Stimulated activated CD8-positive, alpha-beta memory T cell treated with anti-CD3 and anti-CD28 coated beads, Interleukin-15, amount 100 ng/mL, for 24 hours (primary cell): ENCODE data around the gene GSS.

Experiments used
- DNase-seq: peaks from one replicate; pipeline ENCODE4 v3.0.0-alpha.2; 2020; ENCODE audit warnings: low read depth

Gene GSS

GRCh38 chr20:34993941-34994508, 38.4 kb upstream of the GSS start:
- DNase-seq, result no peak

- no peak for DNase-seq
These were observed 37.3 kb upstream of the GSS start for GRCh38 chr20:34992751-34993417.

GRCh38 chr20:34990661-34991214, 35.1 kb upstream of the GSS start:
- DNase-seq, result no peak

- DNase-seq, result no peak
These were observed 34.6 kb upstream of the GSS start for GRCh38 chr20:34990231-34990630.

DNA sequence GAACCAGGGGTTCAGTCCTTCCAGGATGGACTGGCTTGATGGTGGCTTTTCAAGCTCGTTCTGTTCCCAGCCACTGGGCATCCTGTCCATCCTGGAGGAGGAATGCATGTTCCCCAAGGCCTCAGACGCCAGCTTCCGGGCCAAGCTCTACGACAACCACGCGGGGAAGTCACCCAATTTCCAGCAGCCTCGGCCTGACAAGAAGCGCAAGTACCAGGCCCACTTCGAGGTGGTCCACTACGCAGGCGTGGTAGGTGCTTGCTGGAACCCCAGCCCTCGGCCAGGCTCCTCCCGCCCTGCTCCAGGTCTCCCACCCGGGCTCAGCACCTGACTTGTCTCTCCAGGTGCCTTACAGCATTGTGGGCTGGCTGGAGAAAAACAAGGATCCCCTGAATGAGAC, 34.1 kb upstream of the GSS start:
- no peak for DNase-seq

DNA sequence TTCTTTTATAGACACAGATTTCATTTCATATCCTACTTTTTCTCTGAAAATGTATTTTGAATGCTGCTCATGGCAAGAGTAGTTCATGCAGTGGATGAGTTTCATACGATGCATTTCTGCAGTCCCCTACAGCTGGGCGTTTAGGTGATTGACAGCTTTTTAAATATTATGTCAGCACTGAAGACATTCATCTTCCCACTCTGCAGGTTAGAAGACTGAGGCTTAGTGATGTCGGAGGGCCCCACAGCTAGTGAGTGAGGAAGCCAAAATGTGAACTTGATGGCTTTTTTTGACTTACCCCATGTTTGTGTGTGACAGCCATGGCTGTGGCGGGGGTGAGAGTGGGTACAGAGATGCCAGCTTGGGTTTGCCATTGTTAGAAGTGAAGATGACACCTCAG, 33.5 kb upstream of the GSS start:
- DNase-seq, result no peak

GRCh38 chr20:34988191-34988540, 32.6 kb upstream of the GSS start:
- DNase-seq, result no peak

GRCh38 chr20:34987288-34988190, 31.9 kb upstream of the GSS start:
- DNase-seq, result no peak

- no peak for DNase-seq
These were observed 31.0 kb upstream of the GSS start for GRCh38 chr20:34986311-34987287.

GRCh38 chr20:34985461-34986310, 30.1 kb upstream of the GSS start:
- DNase-seq, result no peak

DNA sequence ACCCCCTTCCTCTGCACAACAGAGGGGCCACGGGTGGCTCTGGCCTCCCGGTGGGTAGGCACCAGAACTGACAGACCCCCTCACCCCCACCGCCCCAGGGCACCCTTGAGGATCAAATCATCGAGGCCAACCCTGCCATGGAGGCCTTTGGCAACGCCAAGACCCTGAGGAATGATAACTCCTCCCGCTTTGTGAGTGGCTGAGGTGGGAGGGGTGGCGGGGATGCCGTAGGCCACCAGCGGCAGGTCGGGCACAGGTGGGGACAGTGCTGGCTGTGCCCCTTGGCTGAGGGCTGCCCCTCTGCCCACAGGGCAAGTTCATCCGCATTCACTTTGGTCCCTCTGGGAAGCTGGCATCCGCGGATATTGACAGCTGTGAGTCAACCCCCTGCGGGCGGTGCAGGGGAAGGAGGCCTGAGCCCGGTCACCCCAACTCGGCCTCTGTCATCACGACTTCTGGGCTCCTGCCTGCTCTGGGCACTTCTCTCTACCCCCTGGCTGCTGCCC, 29.2 kb upstream of the GSS start:
- DNase-seq, result no peak

GRCh38 chr20:34983995-34984735, 28.6 kb upstream of the GSS start:
- DNase-seq, result no peak

DNA sequence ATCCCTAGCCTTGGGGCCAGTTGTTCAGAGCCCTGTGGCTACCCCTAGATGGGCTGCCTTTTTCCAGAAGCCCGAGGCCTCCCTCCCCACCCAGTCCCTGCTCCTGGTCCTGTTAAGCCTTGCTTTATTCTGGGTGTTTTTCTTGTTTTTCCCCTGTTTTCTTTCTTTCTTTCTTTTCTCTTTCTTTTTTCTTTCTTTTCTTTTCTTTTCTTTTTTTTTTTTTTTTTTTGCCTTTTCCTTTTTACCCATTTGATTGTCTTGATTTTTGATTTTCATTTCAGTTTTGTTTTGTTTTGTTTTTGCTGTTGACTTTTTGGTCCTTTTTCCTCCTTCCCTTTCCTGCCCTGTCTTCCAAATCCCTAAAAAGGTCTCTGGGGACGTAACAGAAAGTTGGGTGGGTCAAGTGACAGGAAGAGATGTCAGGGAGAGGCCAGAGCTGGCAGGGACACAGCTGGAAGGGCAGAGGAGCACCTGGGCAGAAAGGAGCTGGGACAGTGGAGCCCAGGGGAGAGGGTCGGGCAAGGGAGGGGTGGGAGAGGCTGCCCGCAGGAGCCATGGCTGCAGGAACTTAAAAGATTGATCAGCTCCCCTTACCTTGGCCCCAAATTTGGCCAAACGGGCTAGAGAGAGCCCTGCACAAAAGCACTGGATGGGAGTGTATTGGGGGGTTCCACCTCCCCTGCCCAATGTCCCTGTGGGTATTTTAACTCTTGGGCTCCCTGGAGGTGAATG, 27.6 kb upstream of the GSS start:
- DNase-seq, result no peak

DNA sequence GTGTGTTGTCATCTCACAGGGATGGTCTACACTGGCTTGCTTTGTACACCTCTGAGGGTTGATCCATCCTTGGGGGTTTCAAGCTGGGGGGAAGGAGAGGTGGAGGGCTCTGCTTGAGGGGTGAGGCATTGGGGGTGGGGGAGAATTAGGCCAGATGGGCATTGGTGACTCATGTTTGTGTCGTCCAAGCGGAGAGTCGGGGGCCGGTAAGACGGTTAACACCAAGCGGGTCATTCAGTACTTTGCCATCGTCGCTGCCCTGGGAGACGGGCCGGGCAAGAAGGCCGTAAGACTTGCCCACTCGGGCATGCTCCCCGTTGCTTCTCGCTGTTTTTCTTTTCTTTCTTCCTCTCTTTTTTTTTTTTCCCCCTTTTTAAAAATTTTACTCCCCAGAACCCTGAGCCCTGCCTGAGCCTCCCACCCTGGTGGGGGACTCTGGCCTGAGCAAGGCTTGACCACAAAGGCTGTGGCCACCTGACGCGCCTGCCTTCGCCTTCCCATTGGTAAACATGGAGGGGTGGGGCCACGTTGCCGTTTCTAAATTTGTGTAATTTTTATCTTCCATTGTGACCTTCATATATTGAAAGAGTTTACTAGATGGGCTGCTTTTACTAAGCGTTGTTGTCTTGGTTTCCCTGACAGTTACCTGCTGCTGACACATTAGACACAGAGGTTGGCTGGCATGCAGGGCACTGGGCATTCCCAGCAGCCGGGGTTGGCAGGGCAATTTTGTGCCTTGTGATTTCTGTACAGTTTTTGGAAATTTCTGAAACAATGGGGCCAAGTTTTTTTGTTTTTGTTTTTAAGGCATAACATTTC, 26.9 kb upstream of the GSS start:
- no peak for DNase-seq

GRCh38 chr20:34980543-34981233, 25.1 kb upstream of the GSS start:
- DNase-seq, result no peak

- DNase-seq, result no peak
These were observed 24.0 kb upstream of the GSS start for GRCh38 chr20:34979366-34980153.
